Tibial artery (tissue), 4 donors: Measurements from ENCODE around the gene CTNNA3.

Experiments used
- DNase-seq, 2 donors: peaks; one replicate each; pipeline ENCODE4 v3.0.0-alpha.2; 2019
- H3K27ac ChIP-seq, 2 donors: fragments of 200-600 bp; sonication (generic) in 1 of 2; 1 replicate in 1 of 2; 2 replicates in 1 of 2; pipeline ENCODE4 v1.5.1; 2018 to 2019; ENCODE audit warnings: mild to moderate bottlenecking in 1 of 2
- H3K27me3 ChIP-seq, 2 donors: fragments of 200-600 bp; sonication (generic) in 1 of 2; one replicate each; pipeline versions ENCODE4 v1.5.1 to v1.6.0; 2016 to 2019
- H3K36me3 ChIP-seq, 3 donors: fragments of 200-600 bp; sonication (generic) in 2 of 3; one replicate each; pipeline ENCODE4 v1.5.1; 2016 to 2019; ENCODE audit warnings: mild to moderate bottlenecking in 2 of 3
- H3K4me1 ChIP-seq, 4 donors: fragments of 200-600 bp; sonication (generic) in 2 of 4; 1 replicate in 3 of 4; 2 replicates in 1 of 4; pipeline ENCODE4 v1.5.1; 2016 to 2019
- H3K4me3 ChIP-seq, 2 donors: fragments of 200-600 bp; sonication (generic) in 1 of 2; 1 replicate in 1 of 2; 2 replicates in 1 of 2; pipeline ENCODE4 v1.5.1; 2018 to 2019; ENCODE audit warnings: mild to moderate bottlenecking in 2 of 2
- H3K9me3 ChIP-seq, 3 donors: fragments of 200-600 bp; sonication (generic) in 1 of 3; one replicate each; pipeline ENCODE4 v1.5.1; 2016 to 2019
- CTCF ChIP-seq, 2 experiments: fragments of 200-600 bp in 1 of 2; fragments of 450-650 bp in 1 of 2; IDR thresholded peaks; one replicate each; pipeline ENCODE4 v1.5.1; 2017 to 2019; ENCODE audit warnings: antibody characterized with exemption in 2 of 2, mild to moderate bottlenecking in 1 of 2, moderate library complexity in 1 of 2
- intact Hi-C: fragments of 100-400 bp; cut with DNase I; formaldehyde crosslinking; loops from one replicate; pipeline ENCODE4 v1.15.0; 2023; ENCODE audit warnings: low total_unique reads

The CTNNA3 gene

GRCh38 chr10:65893676-65894075, 1802.3 kb downstream of the CTNNA3 start:
- Histone ChIP-seq H3K4me3 (no peak overlapping the region), H3K27ac (no peak overlapping the region), H3K4me1 (no peaks in the 10 kb centered on the region), H3K9me3 (no peaks in the 10 kb centered on the region), H3K36me3 (no peaks in the 10 kb centered on the region), H3K27me3 (no peaks in the 10 kb centered on the region)
- TF ChIP-seq CTCF (IDR thresholded peaks at IDR 0.05) = no peak
- intact Hi-C loops = no loop called here
- DNase-seq = no peak

GRCh38 chr10:65892284-65892683, 1803.7 kb downstream of the CTNNA3 start:
- H3K36me3 ChIP-seq = no peaks in the 10 kb centered on the region
- DNase-seq = no peak
- H3K27me3 ChIP-seq = no peaks in the 10 kb centered on the region
- no peak for TF ChIP-seq CTCF (IDR thresholded peaks at IDR 0.05)
- peaks cover 0 to 2% (median 0%) of the 10 kb centered on the region in 3 donors for H3K9me3 ChIP-seq
- intact Hi-C loops = no loop called here
- H3K4me3 ChIP-seq = no peak overlapping the region
- no peaks in the 10 kb centered on the region for H3K4me1 ChIP-seq
- H3K27ac ChIP-seq = no peak overlapping the region

GRCh38 chr10:65891073-65891981, 1804.7 kb downstream of the CTNNA3 start:
- intact Hi-C loops = no loop called here
- Histone ChIP-seq H3K9me3 (peaks cover 0 to 7% (median 5%) of the 10 kb centered on the region in 3 donors), H3K36me3 (no peaks in the 10 kb centered on the region), H3K4me1 (no peaks in the 10 kb centered on the region), H3K4me3 (no peak overlapping the region), H3K27me3 (no peaks in the 10 kb centered on the region), H3K27ac (no peak overlapping the region)
- TF ChIP-seq CTCF (IDR thresholded peaks at IDR 0.05) = no peak
- DNase-seq = no peak

GRCh38 chr10:65864529-65864928, 1831.5 kb downstream of the CTNNA3 start:
- H3K9me3 ChIP-seq = no peaks in the 10 kb centered on the region
- intact Hi-C loops = no loop called here
- H3K4me1 ChIP-seq = no peaks in the 10 kb centered on the region
- H3K4me3 ChIP-seq = no peak overlapping the region
- H3K36me3 ChIP-seq = no peaks in the 10 kb centered on the region
- no peak overlapping the region for H3K27ac ChIP-seq
- no peak for DNase-seq
- H3K27me3 ChIP-seq = no peaks in the 10 kb centered on the region
- no peak for TF ChIP-seq CTCF (IDR thresholded peaks at IDR 0.05)

- intact Hi-C loops = no loop called here
- no peaks in the 10 kb centered on the region for H3K9me3 ChIP-seq
These were observed 1832.0 kb downstream of the CTNNA3 start for GRCh38 chr10:65864036-65864435.

More at GRCh38 chr10:65864036-65864435, 1832.0 kb downstream of the CTNNA3 start:
- no peak for DNase-seq
- Histone ChIP-seq H3K36me3 (no peaks in the 10 kb centered on the region), H3K4me3 (no peak overlapping the region), H3K27me3 (no peaks in the 10 kb centered on the region), H3K27ac (no peak overlapping the region), H3K4me1 (no peaks in the 10 kb centered on the region)
- no peak for TF ChIP-seq CTCF (IDR thresholded peaks at IDR 0.05)
